ENCODE measurements around the gene ATXN2.
"Not testable (repeated sequence)": the region's sequence is repeated elsewhere in the genome, so short reads cannot be mapped to it uniquely, and the experiment has no call there.

Gene ATXN2

GRCh38 chr12:111503116-111503515 lies 96.0 kb downstream of the ATXN2 start:
- no peak for DNase-seq (ENCODE audit: low read depth)

GRCh38 chr12:111494676-111495075 lies 104.4 kb downstream of the ATXN2 start:
- no peak for DNase-seq (ENCODE audit: low read depth)

DNA sequence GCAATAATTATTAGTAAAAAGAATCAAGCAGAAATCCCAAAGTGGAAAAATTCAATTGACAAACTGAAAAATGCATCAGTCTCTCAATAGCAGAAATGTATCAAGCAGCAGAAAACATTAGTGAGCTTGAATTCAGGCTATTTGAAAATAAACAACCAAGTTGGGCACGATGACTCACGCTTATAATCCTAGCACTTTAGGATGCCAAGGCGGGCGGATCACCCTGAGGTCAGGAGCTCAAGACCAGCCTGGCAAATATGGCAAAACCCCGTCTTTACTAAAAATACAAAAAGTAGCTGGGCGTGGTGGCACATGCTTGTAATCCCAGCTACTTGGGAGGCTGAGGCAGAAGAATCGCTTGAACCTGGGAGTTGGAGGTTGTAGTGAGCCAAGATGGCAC lies 106.1 kb downstream of the ATXN2 start:
- not testable (repeated sequence) for DNase-seq (ENCODE audit: low read depth)

- no peak for DNase-seq (ENCODE audit: low read depth)
Observed at GRCh38 chr12:111488798-111489197, 110.3 kb downstream of the ATXN2 start.

DNA sequence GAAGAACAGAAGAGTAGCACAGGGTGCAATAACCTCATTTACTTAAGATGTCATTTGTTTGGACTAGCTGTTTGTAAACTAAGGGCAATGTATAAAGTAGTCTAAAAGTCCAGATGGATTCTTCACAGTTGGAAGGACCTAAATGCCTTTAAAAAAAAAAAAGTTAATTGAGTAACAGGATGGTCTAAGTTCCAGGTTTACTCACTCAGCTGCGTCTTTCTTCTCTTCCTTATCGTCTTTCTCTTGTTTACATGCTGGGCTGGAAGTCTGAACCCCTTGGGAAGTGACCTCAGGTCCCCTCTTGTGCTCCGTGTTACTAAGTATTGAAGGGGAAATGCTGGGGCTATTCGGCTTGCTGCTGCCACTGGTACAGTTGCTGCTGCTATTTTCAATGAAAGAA lies 110.8 kb downstream of the ATXN2 start:
- DNase-seq (ENCODE audit: low read depth) = no peak

- DNase-seq (ENCODE audit: low read depth) = no peak
Observed at GRCh38 chr12:111482462-111482861, 116.7 kb downstream of the ATXN2 start.

DNA sequence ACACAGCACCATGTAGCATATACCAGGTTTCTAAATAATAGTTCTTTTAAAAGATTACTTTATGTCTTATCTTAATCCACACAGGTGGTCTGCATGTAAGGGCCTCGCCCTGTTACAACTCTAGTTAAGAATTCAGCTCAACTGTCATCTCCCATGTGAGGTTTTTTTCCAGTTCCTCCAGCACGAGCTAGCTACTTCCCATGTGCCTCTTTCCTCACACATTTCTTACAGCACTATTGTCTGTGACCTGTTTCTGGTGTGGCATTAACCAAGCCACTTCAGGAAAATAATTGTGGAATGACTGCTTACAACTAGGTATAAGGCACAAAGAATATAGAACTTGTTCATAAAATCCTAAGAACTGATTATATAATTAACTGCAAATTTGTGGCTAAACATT lies 127.9 kb downstream of the ATXN2 start:
- DNase-seq (ENCODE audit: low read depth) = no peak

GRCh38 chr12:111469401-111469800 lies 129.7 kb downstream of the ATXN2 start:
- no peak for DNase-seq (ENCODE audit: low read depth)

DNA sequence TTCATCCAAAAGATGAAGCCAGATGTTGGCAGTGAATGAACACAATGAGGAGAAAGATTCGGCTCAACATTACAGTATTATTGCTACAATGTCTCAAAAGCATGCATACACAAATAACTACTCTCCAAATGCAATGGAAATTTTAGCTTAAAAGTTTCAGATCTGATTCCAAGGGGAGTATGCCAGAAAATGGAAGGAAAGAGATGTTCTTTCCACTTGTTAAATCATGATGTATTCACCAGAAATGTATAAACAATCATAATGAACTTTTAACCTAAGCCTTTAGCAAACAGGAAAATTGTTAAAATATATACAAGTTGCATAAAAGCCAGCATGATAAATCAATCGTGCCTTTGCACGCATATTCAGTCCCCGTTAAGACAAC lies 131.3 kb downstream of the ATXN2 start:
- no peak for DNase-seq (ENCODE audit: low read depth)

GRCh38 chr12:111467092-111467856 lies 131.8 kb downstream of the ATXN2 start:
- DNase-seq (ENCODE audit: low read depth) = no peak

DNA sequence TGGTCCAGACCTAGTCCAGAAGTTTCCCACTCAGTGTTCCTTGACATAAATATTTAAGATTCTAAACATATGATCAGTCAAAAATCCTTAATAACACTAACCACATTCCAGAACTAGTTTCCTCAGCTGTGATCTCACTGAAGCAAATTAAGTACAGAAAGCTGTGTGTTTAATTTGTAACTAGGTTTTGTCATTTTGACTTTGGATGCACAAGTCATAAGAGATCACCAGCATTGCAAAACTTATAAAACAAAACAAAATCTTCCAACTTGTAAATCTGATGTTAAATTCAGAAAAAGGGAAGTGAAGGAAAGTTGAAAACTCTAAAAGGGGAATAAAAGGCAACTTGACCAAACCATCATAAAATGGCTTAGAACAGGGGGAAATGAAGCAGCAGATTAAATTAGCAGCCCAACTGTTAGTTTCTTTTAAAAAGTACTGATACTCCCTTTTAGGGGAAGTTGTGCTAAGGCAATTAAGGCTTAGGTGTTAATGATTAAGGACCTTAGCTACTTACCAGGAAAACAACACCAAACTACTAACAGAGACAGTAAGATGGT lies 136.8 kb downstream of the ATXN2 start:
- DNase-seq (ENCODE audit: low read depth) = no peak

GRCh38 chr12:111460111-111460510 lies 139.0 kb downstream of the ATXN2 start:
- not testable (repeated sequence) for DNase-seq (ENCODE audit: low read depth)

DNA sequence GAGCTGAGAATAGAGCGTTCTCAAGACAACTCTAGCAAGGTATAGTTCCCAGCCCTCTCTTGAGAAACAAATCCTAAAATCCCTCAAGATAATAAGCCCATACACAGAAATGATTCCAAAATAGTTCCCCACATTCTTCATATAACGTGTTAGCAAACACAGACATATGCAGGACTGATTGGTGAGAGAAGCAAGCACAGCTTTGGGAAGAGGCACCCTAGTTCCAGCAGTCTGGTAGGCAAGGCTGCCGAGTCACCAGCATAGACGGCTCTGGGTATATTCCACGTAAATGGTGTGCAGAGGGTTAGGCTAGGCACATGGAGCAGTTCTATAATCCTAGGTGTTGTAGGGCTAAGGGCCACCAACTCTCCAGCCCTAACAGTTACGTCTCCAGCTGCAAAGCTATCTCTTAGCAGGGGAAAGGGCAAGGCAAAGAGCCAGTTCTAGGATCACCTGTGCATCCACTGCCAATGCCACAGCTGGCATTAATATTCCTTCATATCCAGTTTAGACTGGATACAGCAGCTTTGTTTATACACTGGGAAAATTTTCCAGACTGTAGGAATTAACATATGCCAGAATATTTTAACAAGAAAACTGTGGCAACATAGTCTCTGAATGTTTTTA lies 140.5 kb downstream of the ATXN2 start:
- DNase-seq (ENCODE audit: low read depth) = no peak

DNA sequence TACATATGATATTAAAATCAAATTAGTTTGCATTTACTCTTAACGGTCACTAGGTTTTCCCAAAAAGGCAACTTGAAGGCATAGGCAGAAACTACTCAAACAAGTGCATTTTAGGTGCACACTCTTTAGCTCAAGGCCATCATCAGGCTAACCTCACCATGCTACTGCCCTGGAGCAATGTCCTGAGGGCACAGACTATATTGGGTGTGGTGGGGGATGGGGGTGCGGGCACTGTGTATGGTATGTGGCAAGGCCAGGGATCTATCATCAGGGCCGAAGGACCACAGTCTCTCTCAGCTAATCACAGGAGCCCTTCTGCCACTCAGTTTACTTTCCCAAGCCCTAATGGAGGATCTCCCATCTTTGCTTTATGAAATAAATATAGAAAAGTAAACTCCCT lies 141.5 kb downstream of the ATXN2 start:
- no peak for DNase-seq (ENCODE audit: low read depth)

DNA sequence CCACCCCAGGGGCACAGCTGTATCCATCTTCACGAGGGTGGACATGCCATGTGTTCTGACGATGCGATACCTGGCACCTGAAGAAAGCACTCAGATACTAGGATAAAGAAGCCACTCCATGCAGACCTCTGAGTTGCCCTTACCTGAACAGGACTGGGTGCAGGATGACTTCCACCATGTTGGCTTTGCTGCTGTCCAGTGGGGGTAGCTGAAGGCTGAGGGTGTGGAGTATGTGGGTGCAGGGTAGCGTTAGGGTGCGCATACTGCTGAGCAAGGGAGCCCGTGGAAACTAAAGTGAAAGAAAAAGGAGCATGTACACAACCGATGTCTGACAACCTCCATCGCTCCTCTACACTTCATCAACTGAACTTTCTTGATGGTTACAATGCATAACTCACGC lies 142.0 kb downstream of the ATXN2 start:
- DNase-seq (ENCODE audit: low read depth) = no peak

DNA sequence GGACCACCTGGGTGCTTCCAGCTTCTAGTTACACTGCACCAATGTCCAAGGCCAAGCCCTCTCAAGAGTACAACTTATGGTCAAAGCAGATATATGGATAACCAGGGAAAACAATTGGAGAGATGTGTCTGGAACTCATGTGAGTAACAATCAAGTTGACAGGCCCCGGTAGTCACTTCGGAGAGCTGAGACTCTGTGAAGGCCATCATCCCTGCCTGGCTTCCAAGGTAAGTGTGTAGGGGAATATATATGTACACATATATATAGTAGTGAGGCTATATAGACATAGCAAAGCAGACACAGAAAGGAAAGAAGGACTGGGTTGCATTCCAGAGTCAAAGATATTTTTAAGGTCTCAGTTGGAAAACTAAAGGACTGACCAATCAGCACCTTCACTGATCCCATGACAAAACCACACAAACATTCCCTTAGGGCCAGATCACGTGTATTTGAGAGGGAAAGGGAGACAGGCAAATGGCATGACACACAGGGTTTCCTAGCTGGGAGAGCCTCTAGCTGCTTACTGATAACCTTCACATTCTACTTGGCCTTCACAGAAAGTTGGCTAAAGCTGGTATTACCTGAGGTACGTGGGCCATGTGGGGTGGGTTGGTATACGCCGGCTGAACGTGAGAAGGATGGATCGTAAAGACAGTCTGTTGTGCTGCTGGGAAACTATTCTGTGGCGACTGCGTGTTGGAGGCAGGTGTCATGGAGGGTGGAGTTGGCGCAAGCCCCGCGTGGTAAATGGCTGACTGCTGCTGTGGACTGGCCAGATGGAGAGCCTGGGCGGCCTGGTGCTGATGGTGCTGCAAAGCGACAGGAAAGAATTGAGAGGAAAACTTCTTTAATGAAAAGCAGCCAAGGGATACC lies 143.4 kb downstream of the ATXN2 start:
- DNase-seq (ENCODE audit: low read depth) = no peak

DNA sequence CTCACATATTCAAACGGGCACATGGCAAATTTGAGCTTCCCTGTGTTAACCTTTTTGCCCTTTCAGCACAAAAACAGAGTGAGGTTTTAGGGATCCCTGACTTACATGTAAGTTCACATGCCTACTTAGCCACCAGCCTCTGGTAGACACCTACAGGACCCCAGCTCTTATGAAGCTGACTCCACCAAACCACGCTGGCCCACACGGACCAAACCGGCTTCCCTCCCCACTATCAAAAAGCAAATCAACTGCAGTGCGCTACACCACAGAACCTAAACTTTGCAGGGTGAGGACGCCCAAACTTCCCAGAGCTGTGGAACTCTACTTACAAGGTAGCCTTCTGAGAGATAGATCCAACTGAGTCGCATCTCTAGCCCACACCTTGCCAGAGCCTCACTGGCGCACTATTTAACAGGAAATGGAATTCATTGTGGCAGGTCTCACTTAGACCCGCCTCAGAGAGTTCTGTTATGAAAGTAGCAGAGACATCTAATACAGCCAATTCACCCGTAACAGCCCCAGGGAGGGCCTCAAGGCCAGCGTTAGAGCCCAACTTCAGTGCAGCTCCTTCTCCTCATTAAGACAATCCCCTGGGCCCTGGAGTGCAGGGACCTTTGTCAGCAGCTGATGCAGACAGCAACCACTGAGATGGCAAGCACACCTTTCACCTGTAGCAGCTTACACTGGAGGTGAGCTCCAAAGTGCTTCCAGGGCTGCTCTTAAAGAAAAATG lies 144.2 kb downstream of the ATXN2 start:
- DNase-seq (ENCODE audit: low read depth) = no peak

- no peak for DNase-seq (ENCODE audit: low read depth)
Observed at GRCh38 chr12:111454311-111454710, 144.8 kb downstream of the ATXN2 start.

DNA sequence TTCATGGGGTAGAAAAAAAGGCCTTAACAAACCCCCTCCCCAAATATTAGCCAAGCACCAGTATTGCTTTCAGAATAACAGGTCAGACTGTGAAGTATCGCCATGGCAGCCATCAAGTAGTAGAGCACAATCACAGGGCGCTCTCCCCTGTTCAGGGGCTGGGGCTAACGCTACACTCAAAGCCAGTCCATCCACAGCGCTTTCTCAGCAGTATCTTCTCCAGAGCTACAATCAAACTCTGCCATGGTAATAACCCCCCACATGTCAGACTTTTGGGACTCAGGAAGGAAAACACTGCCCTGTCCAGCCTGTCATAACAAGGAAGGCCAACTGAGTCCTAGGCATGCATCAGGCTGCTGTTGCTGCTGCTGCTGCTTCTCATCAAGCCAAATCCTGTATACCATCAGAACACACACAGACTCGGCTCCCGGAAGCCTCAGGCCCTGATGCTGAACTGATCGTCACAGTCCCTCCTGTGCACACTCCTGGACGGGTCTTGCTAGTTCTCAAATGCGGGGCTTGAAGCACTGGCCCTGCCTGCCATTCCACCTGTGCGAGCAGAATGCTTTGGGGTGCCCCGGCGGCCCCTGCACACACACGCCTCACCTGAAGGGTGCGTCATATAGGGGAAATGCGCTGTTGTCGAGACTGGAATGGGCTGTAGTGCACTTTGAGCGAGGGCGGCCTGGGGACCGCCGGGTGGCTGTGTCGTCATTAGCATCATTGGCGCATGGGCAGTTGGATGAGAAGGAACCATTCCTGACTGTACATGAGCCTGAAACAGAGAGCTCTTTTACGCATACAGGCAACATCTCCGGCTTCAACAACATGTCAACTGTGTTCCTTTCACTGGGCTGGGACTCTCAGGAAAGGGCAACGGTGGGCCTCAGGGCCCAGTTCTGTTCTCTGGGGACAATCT lies 145.8 kb downstream of the ATXN2 start:
- no peak for DNase-seq (ENCODE audit: low read depth)

- no peak for DNase-seq (ENCODE audit: low read depth)
Observed at GRCh38 chr12:111451649-111452129, 147.4 kb downstream of the ATXN2 start.

DNA sequence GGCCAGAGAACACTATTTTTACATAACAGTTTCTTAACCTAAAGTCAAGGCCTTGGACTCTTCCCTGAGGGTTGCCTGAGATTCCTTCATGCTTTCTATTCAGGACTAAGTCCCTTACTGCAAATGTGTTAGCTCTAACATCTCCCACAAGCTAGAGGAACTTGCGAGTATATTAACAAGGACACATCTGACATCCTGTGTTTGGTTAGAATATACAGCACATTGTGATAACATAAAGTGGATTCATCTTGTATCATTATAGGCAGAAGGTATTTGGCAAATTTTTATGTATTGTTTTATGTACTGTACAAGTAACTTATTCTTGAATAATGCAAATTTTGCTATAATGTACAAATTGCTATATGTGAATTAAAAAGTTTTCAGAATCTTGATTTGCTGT lies 147.9 kb downstream of the ATXN2 start:
- DNase-seq (ENCODE audit: low read depth) = no peak

Data from activated T-helper 9 cell treated with anti-CD3 and anti-CD28 coated beads, Interleukin-2, amount 50 U/mL, for 16 hours (primary cell).